HepG2 (cell line): ENCODE results near the gene RHBDF2. TPM values are rescaled to one million over a fixed set of nuclear protein-coding genes. Genes with fewer than 3 reads are reported as not detected.

Experiments used
- ATF7 ChIP-seq, 2 experiments: fragments of 450-650 bp in 1 of 2; sonication (generic) in 1 of 2; formaldehyde crosslinking in 1 of 2; IDR thresholded peaks; 2 replicates each; pipeline versions ENCODE4 v1.4.0 to v1.6.1; 2016 to 2020; ENCODE audit warnings: antibody characterized with exemption in 1 of 2, mild to moderate bottlenecking in 1 of 2, missing genetic modification reagents in 1 of 2
- ETV5 ChIP-seq: IDR thresholded peaks from 2 replicates; pipeline ENCODE4 v1.6.1; 2018; ENCODE audit warnings: missing biosample characterization, missing genetic modification reagents, inconsistent platforms, borderline replicate concordance
- HDAC6 ChIP-seq: fragments of 200-600 bp; sonication (generic); IDR thresholded peaks from 2 replicates; pipeline ENCODE4 v1.7.0; 2017; ENCODE audit warnings: mild to moderate bottlenecking, antibody characterized with exemption, low read length, low read depth
- HMGXB4 ChIP-seq, 2 experiments: sonication (generic) in 1 of 2; formaldehyde crosslinking in 1 of 2; IDR thresholded peaks; 2 replicates each; pipeline versions ENCODE4 v1.4.0 to v1.6.1; 2018 to 2020; ENCODE audit warnings: missing genetic modification reagents in 2 of 2, borderline replicate concordance in 1 of 2, low read depth in 1 of 2, mild to moderate bottlenecking in 1 of 2, missing biosample characterization in 1 of 2
- MAF1 ChIP-seq: sonication (generic); formaldehyde crosslinking; IDR thresholded peaks from 2 replicates; pipeline ENCODE4 v1.5.0; 2020; ENCODE audit warnings: missing genetic modification reagents, borderline replicate concordance
- MED13 ChIP-seq: sonication (generic); formaldehyde crosslinking; IDR thresholded peaks from 2 replicates; pipeline ENCODE4 v1.5.0; 2020; ENCODE audit warnings: missing genetic modification reagents
- SATB2 ChIP-seq: sonication (generic); formaldehyde crosslinking; IDR thresholded peaks from 2 replicates; pipeline ENCODE4 v1.5.0; 2020; ENCODE audit warnings: missing genetic modification reagents
- ZNF513 ChIP-seq: sonication (generic); formaldehyde crosslinking; conservative IDR thresholded peaks from 2 replicates; pipeline ENCODE4 v1.5.0; 2020; ENCODE audit warnings: missing genetic modification reagents
- ZNF530 ChIP-seq: sonication (generic); formaldehyde crosslinking; IDR thresholded peaks from 2 replicates; pipeline ENCODE4 v1.5.0; 2020; ENCODE audit warnings: low read depth, mild to moderate bottlenecking, missing genetic modification reagents
- ZNF567 ChIP-seq: sonication (generic); formaldehyde crosslinking; IDR thresholded peaks from 2 replicates; pipeline ENCODE4 v1.8.1; 2023; ENCODE audit warnings: mild to moderate bottlenecking, missing genetic modification reagents, borderline replicate concordance
- polyA plus RNA-seq, 8 experiments: library from polyadenylated mRNA; depleted of rRNA in 3 of 8; stranded (reverse) in 7 of 8; unstranded in 1 of 8; fragments of >200 nt; fragmentation: Illumina TruSeq in 4 of 8; extraction: Trizol in 4 of 8; gene quantifications; 2 replicates each; pipeline versions ENCODE4 v1.2.1 to v1.2.3, GENCODE V29; 2011 to 2016; ENCODE audit warnings: low read depth in 4 of 8, missing spikeins in 1 of 8, mixed read lengths in 1 of 8; ENCODE audit not compliant: insufficient read depth in 1 of 8
- total RNA-seq, 5 experiments: library from RNA; depleted of rRNA; stranded (reverse); fragments of >200 nt; fragmentation: Illumina TruSeq; extraction: Trizol; gene quantifications; 2 replicates each; pipeline ENCODE4 v1.2.3, GENCODE V29; 2016; ENCODE audit warnings: low read depth in 1 of 5
- TF ChIP-seq, protein P1 (sequence below): sonication (generic); formaldehyde crosslinking; IDR thresholded peaks from 2 replicates; pipeline ENCODE4 v1.4.0; 2020; ENCODE audit warnings: missing genetic modification reagents
- TF ChIP-seq, protein P2 (sequence below): sonication (generic); formaldehyde crosslinking; IDR thresholded peaks from 2 replicates; pipeline ENCODE4 v1.4.0; 2020; ENCODE audit warnings: missing genetic modification reagents; ENCODE audit errors: not compliant biosample characterization
- TF ChIP-seq, protein P3 (sequence below): sonication (generic); formaldehyde crosslinking; IDR thresholded peaks from 2 replicates; pipeline ENCODE4 v1.4.0; 2020; ENCODE audit warnings: low read depth, mild to moderate bottlenecking, missing genetic modification reagents
- TF ChIP-seq, protein P4 (sequence below): sonication (generic); formaldehyde crosslinking; IDR thresholded peaks from 2 replicates; pipeline ENCODE4 v1.8.0; 2022; ENCODE audit warnings: low read depth, missing genetic modification reagents

RHBDF2 gene
- total and polyA plus RNA-seq, 2 of the 13 experiments (the other 11 are each of a cell fraction or from before 2014, with no cell fraction given) = 7.8 to 24.2 TPM

- TF ChIP-seq, protein P1, sequence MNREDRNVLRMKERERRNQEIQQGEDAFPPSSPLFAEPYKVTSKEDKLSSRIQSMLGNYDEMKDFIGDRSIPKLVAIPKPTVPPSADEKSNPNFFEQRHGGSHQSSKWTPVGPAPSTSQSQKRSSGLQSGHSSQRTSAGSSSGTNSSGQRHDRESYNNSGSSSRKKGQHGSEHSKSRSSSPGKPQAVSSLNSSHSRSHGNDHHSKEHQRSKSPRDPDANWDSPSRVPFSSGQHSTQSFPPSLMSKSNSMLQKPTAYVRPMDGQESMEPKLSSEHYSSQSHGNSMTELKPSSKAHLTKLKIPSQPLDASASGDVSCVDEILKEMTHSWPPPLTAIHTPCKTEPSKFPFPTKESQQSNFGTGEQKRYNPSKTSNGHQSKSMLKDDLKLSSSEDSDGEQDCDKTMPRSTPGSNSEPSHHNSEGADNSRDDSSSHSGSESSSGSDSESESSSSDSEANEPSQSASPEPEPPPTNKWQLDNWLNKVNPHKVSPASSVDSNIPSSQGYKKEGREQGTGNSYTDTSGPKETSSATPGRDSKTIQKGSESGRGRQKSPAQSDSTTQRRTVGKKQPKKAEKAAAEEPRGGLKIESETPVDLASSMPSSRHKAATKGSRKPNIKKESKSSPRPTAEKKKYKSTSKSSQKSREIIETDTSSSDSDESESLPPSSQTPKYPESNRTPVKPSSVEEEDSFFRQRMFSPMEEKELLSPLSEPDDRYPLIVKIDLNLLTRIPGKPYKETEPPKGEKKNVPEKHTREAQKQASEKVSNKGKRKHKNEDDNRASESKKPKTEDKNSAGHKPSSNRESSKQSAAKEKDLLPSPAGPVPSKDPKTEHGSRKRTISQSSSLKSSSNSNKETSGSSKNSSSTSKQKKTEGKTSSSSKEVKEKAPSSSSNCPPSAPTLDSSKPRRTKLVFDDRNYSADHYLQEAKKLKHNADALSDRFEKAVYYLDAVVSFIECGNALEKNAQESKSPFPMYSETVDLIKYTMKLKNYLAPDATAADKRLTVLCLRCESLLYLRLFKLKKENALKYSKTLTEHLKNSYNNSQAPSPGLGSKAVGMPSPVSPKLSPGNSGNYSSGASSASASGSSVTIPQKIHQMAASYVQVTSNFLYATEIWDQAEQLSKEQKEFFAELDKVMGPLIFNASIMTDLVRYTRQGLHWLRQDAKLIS (CRISPR knock-in tag) = no peak
- TF ChIP-seq, protein P2, sequence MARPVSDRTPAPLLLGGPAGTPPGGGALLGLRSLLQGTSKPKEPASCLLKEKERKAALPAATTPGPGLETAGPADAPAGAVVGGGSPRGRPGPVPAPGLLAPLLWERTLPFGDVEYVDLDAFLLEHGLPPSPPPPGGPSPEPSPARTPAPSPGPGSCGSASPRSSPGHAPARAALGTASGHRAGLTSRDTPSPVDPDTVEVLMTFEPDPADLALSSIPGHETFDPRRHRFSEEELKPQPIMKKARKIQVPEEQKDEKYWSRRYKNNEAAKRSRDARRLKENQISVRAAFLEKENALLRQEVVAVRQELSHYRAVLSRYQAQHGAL = no peak
- no peak for TF ChIP-seq ATF7 (IDR thresholded peaks at IDR 0.05)
- TF ChIP-seq ATF7 (CRISPR knock-in tag; IDR thresholded peaks at IDR 0.05) = no peak
- TF ChIP-seq MED13 (CRISPR knock-in tag) = no peak
- no peak for TF ChIP-seq HDAC6
- no peak for TF ChIP-seq ZNF530 (CRISPR knock-in tag)
- no peak for TF ChIP-seq ZNF513 (CRISPR knock-in tag)
- no peak for TF ChIP-seq ZNF567 (CRISPR knock-in tag)
- peak; percentile 14; the same call in 1 of the 2 replicates for TF ChIP-seq ETV5 (CRISPR knock-in tag)
- TF ChIP-seq, protein P3, sequence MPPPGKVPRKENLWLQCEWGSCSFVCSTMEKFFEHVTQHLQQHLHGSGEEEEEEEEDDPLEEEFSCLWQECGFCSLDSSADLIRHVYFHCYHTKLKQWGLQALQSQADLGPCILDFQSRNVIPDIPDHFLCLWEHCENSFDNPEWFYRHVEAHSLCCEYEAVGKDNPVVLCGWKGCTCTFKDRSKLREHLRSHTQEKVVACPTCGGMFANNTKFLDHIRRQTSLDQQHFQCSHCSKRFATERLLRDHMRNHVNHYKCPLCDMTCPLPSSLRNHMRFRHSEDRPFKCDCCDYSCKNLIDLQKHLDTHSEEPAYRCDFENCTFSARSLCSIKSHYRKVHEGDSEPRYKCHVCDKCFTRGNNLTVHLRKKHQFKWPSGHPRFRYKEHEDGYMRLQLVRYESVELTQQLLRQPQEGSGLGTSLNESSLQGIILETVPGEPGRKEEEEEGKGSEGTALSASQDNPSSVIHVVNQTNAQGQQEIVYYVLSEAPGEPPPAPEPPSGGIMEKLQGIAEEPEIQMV (CRISPR knock-in tag) = no peak
- TF ChIP-seq, protein P4, sequence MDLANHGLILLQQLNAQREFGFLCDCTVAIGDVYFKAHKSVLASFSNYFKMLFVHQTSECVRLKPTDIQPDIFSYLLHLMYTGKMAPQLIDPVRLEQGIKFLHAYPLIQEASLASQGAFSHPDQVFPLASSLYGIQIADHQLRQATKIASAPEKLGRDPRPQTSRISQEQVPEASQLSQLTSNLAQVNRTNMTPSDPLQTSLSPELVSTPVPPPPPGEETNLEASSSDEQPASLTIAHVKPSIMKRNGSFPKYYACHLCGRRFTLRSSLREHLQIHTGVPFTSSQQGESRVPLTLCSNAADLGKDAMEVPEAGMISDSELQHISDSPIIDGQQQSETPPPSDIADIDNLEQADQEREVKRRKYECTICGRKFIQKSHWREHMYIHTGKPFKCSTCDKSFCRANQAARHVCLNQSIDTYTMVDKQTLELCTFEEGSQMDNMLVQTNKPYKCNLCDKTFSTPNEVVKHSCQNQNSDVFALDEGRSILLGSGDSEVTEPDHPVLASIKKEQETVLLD (CRISPR knock-in tag) = no peak
- peak; percentile 57 to 62; a peak in 3 of 4 replicates for TF ChIP-seq HMGXB4 (CRISPR knock-in tag; IDR thresholded peaks at IDR 0.05; ENCODE audit: borderline replicate concordance in 1 of 2, low read depth in 1 of 2)
- TF ChIP-seq MAF1 (CRISPR knock-in tag) = no peak
- no peak for TF ChIP-seq SATB2
These were observed 42.4 kb downstream of the RHBDF2 start (continued) for GRCh38 chr17:76458580-76459490.
